RPMI8226 (cell line): ENCODE results near the gene TSPAN9.

Experiments
- DNase-seq: peaks from one replicate; pipeline ENCODE4 v3.0.0-alpha.2; 2015

Gene TSPAN9

GRCh38 chr12:3145033-3145432 is 67.9 kb downstream of the TSPAN9 start:
- DNase-seq, result peak; percentile 31

DNA sequence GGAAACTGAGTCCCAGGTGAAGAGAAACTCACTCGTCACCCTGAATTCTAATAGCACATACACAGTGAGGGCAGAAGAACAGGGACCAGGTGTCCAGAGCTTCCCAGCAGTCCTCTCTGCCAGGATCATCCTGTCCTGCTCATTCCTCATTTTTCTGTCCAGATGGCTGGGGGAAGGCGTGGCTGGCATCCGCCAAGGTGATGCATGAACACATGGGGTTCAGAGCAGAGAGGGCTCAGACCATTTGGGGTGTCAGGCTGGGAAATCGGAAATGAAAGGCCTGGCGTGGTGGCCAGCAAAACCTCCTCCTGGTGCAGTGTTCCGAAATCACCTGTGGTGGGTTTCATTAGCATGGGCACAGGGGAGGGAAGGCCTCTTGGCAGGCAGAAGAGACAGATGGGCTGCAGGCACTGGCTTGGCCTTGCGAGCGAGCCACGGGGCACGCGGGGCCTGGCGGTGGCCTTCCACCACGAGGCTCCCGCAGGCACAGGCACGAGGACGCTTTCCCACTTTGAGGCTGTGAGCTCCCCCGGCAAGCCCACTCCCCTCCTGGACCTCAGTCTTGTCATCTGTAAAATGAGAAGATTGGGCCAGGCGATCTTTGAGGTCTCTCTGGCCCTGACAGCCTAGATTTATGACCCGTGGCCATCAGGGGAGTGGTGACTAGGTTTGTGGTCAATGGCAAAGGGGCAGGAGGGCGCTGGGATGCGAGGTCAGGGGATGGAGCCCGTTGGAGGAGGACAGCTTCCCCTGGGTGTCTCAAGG is 68.5 kb downstream of the TSPAN9 start:
- DNase-seq, result no peak

DNA sequence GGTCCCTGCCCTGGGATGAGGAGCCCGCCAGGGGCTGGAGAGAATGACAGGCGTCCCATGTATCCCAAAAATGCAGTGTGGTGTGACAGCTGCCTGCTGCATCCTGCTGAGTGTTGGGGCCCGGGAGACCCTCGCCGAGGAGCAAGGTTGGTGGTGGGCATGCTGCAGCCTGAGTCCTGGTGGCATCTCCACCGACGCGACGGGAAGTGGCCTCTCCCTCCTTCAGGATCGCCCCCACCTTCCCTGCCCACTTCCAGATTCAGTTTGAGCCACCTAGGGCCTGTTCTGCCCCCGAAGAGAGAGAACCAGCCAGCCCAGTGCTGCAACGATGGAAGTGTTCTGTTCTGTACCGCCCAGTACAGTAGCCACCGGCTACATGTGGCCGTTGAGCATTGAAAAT is 70.1 kb downstream of the TSPAN9 start:
- no peak for DNase-seq

DNA sequence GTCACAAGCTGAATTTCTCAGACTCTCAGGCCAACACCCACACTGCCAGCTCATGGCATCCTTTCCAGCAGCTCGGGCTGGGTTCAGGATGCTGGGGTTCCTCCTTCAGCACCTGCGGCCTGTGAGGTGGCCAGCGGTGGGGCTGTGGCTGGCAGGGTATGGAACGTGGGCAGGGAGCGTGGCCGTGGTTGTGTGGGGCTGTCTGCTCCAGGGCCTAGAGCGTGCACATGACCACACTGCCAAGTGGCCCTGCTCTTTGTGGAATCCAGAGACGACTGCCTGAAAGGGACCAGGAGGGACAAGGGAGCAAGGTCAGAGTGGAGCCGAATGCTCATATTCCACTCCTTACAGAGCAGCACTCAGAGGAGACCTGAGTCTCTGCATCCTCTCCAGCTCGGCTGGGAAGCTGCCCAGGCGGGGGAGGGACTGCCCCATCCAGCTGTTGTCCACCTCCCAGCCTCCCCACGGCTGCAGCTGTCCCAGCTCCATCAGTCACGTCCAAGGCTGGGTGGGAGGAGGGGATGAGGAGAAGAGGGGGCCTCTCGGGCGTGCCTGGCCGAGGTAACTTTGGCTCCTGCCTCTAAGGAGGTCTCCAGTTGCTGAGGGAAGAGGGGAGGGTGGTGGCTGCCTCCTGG is 71.3 kb downstream of the TSPAN9 start:
- no peak for DNase-seq

DNA sequence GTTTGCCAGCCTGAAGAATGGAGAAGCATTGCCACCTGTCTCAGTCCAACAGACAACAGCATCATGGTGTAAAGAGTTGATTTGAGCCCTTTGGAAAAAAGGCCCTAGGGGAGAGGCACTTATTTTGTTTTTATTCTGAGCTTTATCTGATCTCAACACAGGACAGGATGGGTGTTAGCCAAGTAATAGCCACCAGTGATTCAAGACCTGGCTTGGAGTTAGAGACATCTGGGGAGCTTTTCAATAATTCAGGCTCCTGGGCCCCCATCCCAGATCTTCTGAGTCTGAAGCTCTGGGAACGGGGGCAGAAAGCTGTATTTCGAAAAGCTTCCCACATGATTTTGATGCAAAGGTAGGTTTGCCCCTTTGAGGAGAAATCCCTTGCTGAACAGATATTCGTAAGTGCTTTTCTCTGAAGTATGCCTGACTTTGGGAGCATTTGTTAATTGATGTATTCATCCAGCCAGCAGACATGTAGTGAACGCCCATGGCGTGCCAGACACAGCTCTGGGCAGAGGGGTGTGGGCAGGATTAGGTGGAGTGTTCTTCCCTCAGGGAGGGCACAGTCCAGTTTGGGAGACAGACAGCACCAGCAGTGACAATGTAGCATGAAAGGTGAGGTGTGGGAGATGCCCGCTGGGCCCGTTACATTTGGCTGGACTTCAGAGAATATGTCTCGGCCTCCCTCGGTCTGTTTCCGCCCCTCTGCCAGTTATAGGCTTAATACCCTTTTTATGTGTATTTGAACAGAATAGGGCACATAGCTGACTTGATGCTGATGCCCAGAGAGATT is 72.5 kb downstream of the TSPAN9 start:
- no peak for DNase-seq

DNA sequence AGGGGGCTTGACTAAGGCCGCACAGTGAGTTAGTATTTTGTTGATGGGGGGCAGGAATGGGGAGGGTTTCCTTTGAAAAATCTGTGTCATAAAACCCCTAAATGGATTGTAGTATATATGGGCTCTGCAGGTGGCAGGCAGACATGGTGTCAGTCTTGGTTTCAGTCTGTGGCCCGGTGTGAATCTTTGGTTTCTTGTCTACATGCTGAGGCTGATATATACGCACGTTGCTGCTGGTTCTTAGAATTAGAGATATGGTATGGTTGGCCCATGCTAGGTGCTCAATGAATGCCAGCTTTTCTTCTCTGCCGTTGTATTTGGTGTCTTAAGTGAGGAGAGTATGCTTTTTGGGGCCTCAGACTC is 73.1 kb downstream of the TSPAN9 start:
- DNase-seq, result no peak

- DNase-seq, result no peak
These were observed 74.0 kb downstream of the TSPAN9 start for GRCh38 chr12:3150931-3151835.

- no peak for DNase-seq
These were observed 74.9 kb downstream of the TSPAN9 start for GRCh38 chr12:3152011-3152511.

DNA sequence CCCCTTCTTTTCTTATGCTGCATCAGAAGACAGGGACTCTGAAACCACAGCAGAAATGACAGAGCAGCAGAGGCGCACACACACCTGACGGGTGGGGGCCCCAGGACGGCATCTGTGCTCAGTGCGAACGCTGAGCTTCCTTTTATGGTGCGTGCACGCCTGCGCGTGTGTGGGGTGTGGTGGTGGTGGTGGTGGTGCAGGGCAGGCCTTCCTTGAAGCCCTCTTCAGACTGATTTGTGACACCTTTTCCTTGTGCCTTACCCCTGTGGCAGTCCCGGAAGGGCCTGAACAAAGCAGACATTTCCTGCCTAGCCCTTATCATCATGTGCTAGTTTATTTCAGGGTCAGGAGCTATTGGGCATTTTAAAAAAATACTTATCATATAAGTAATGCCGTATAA is 75.7 kb downstream of the TSPAN9 start:
- no peak for DNase-seq

DNA sequence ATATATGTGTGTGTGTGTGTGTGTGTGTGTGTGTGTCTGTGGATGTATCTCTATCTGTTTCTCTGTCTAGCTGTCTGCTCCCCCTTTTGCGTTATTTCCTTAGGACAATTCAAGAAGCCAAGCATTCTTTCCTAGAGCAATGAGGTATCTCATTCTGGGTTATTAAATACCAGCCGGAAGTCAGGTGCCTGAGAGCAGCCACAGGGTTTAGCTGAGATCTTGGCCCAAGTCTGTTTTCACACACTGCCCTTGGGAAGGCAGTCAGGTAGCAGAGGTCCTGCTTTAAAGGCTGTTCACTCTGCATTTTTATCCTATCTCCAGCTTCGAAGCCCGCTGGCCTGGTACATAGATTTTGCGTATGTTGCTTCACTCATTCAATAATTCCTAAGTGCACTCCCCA is 76.8 kb downstream of the TSPAN9 start:
- DNase-seq, result no peak

DNA sequence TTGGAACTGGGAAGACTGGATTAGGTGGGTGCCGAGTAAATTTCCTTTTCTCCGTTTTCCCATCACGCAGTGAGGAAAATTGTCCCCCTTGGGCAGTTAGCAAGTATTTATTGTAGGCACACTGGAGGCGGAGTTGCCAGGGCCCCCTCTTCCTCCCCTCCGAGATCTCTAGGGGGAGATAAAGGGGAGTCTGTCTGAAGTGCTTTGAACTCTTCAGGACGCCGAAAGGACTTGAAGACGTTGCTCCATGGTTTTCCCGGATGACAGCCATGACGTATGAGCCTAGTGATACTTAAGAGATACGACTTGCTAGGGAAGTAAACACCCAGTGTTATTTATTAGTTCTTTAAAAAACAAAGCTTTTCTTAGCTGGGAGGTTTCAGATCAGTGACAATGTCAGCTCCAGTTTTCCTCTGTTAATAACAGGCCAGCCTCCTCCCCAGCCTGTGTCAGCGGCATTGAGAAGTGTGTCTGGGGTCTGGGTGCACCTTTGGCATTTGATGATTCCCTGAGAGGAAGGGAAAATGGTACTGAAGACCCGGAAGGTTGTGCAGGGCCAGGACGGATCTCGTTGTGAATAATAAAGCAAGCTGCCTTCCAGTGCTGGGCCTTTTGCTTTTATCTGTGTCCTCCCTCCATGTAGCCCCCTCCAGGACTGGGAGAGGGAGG is 78.7 kb downstream of the TSPAN9 start:
- DNase-seq, result no peak

- no peak for DNase-seq
These were observed 80.6 kb downstream of the TSPAN9 start for GRCh38 chr12:3157581-3158323.

- DNase-seq, result no peak
These were observed 81.8 kb downstream of the TSPAN9 start for GRCh38 chr12:3158851-3159465.

DNA sequence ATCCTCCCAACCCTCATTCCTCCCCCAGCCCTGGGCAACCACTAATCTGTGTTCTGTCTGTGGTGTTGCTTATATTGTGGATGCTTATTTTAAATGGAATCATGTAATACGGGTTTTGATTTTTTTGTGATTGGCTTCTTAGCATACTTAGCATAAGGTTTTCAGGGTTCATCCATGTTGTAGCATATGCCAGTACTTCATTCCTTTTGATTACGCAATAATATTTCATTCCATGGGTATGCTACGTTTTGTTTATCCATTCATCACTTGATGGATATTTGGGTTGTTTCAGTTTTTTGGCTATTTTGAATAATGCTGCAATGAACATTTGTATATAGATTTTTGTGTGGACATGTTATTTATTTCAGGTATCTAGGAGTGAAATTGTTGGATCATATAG is 82.9 kb downstream of the TSPAN9 start:
- no peak for DNase-seq

GRCh38 chr12:3161861-3162260 is 84.7 kb downstream of the TSPAN9 start:
- DNase-seq, result no peak

GRCh38 chr12:3164454-3165077 is 87.4 kb downstream of the TSPAN9 start:
- no peak for DNase-seq

- no peak for DNase-seq
These were observed 88.2 kb downstream of the TSPAN9 start for GRCh38 chr12:3165078-3165980.

DNA sequence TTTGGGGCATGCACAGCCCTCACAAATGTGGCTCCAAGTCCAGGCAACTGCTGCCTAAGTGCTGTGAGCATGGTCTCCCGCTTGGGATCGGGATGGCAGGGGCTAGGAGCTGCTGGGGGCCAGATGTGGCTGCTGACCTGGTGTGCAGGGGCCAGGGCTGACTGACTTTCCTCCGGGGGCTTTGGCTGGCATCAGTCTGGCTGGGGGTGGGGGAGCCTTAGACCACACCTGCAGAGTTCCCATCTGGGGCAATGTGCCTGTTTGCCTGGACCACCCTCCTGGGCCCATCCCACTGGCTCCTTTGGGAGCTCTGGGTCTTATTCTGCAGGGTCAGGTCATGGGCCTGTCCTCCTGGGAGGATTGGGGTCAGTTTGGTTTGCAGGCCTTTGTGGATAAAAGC is 90.5 kb downstream of the TSPAN9 start:
- DNase-seq, result no peak
